Activated naive CD4-positive, alpha-beta T cell treated with anti-CD3 and anti-CD28 coated beads, Interleukin-2, amount 50 U/mL, for 16 hours (primary cell): ENCODE results near the gene FAM171A1.

Source experiments
- DNase-seq: peaks from one replicate; pipeline ENCODE4 v3.0.0-alpha.2; 2020

FAM171A1 gene

GRCh38 chr10:15197911-15198310 lies 173.2 kb downstream of the FAM171A1 start:
- DNase-seq = no peak

- DNase-seq = no peak
Measured at GRCh38 chr10:15197276-15197675, 173.8 kb downstream of the FAM171A1 start.

GRCh38 chr10:15196021-15196834 lies 174.9 kb downstream of the FAM171A1 start:
- DNase-seq = no peak

GRCh38 chr10:15189133-15189885 lies 181.8 kb downstream of the FAM171A1 start:
- no peak for DNase-seq

- DNase-seq = peak; percentile 38
Measured at GRCh38 chr10:15188603-15189002, 182.5 kb downstream of the FAM171A1 start.

- DNase-seq = no peak
Measured at GRCh38 chr10:15183689-15184481, 187.2 kb downstream of the FAM171A1 start.

GRCh38 chr10:15182540-15183207 lies 188.4 kb downstream of the FAM171A1 start:
- DNase-seq = no peak

GRCh38 chr10:15181576-15182156 lies 189.4 kb downstream of the FAM171A1 start:
- DNase-seq = no peak

- DNase-seq = no peak
Measured at GRCh38 chr10:15180736-15181135, 190.4 kb downstream of the FAM171A1 start.

GRCh38 chr10:15176269-15176668 lies 194.8 kb downstream of the FAM171A1 start:
- no peak for DNase-seq

GRCh38 chr10:15175587-15175986 lies 195.5 kb downstream of the FAM171A1 start:
- no peak for DNase-seq

- no peak for DNase-seq
Measured at GRCh38 chr10:15172306-15172840, 198.7 kb downstream of the FAM171A1 start.

GRCh38 chr10:15169555-15170401 lies 201.3 kb downstream of the FAM171A1 start:
- DNase-seq = no peak

GRCh38 chr10:15168786-15169554 lies 202.1 kb downstream of the FAM171A1 start:
- DNase-seq = peak; percentile 91

- no peak for DNase-seq
Measured at GRCh38 chr10:15168291-15168785, 202.8 kb downstream of the FAM171A1 start, which contains the start of gene NMT2. Gene NMT2, minus strand, starts transcription at chr10:15168693. Its CDS starts 81 bp downstream, at chr10:15168612.

GRCh38 chr10:15167411-15168290 lies 203.4 kb downstream of the FAM171A1 start:
- peak; percentile 46 for DNase-seq

- no peak for DNase-seq
Measured at GRCh38 chr10:15166325-15166724, 204.8 kb downstream of the FAM171A1 start.

- DNase-seq = no peak
Measured at GRCh38 chr10:15163253-15163828, 207.7 kb downstream of the FAM171A1 start.
